Trophoblast cell (in vitro differentiated cells and primary cell): ENCODE data around the gene CDCA7.

Experiments used
- DNase-seq, 2 donors: peaks; one replicate each; pipeline ENCODE4 v3.0.0-alpha.2; 2016
- H2AFZ ChIP-seq: 2 replicates; pipeline ENCODE4 v1.6.1; 2013; ENCODE audit warnings: low read length, moderate library complexity, mild to moderate bottlenecking; ENCODE audit not compliant: insufficient read depth, poor library complexity
- H2AK5ac ChIP-seq: 2 replicates; pipeline ENCODE4 v1.6.1; 2013; ENCODE audit warnings: mild to moderate bottlenecking, low read length
- H2BK120ac ChIP-seq: 2 replicates; pipeline ENCODE4 v1.6.1; 2013; ENCODE audit warnings: low read length, mild to moderate bottlenecking, moderate library complexity; ENCODE audit not compliant: insufficient read depth, poor library complexity
- H2BK12ac ChIP-seq: 2 replicates; pipeline ENCODE4 v1.6.1; 2013; ENCODE audit warnings: mild to moderate bottlenecking, low read length, moderate library complexity
- H2BK5ac ChIP-seq: 2 replicates; pipeline ENCODE4 v1.6.1; 2013; ENCODE audit warnings: low read length, low read depth, moderate library complexity, mild to moderate bottlenecking; ENCODE audit not compliant: poor library complexity
- H3K14ac ChIP-seq: 2 replicates; pipeline ENCODE4 v1.6.1; 2013; ENCODE audit warnings: mild to moderate bottlenecking, low read length
- H3K18ac ChIP-seq: 2 replicates; pipeline ENCODE4 v1.6.1; 2013; ENCODE audit warnings: mild to moderate bottlenecking, low read length
- H3K23ac ChIP-seq: 2 replicates; pipeline ENCODE4 v1.6.1; 2013; ENCODE audit warnings: low read length
- H3K27ac ChIP-seq: 2 replicates; pipeline ENCODE4 v1.5.1; 2013; ENCODE audit warnings: low read depth, mild to moderate bottlenecking, inconsistent platforms, low read length, moderate library complexity
- H3K27me3 ChIP-seq: 2 replicates; pipeline ENCODE4 v1.6.1; 2013; ENCODE audit warnings: inconsistent platforms, mild to moderate bottlenecking, low read length, moderate library complexity; ENCODE audit not compliant: insufficient read depth
- H3K36me3 ChIP-seq, 2 experiments: 1 replicate in 1 of 2; 2 replicates in 1 of 2; pipeline ENCODE4 v1.6.1; 2013; ENCODE audit warnings: low read length in 2 of 2, mild to moderate bottlenecking in 2 of 2, moderate library complexity in 1 of 2; ENCODE audit not compliant: insufficient read depth in 2 of 2, control insufficient read depth in 1 of 2
- H3K4ac ChIP-seq: 2 replicates; pipeline ENCODE4 v1.6.1; 2013; ENCODE audit warnings: low read depth, mild to moderate bottlenecking, low read length, moderate library complexity
- H3K4me1 ChIP-seq, 2 experiments: 1 replicate in 1 of 2; 2 replicates in 1 of 2; pipeline ENCODE4 v1.6.1; 2013; ENCODE audit warnings: low read length in 2 of 2, mild to moderate bottlenecking in 2 of 2, moderate library complexity in 1 of 2; ENCODE audit not compliant: insufficient read depth in 2 of 2, control insufficient read depth in 1 of 2
- H3K4me2 ChIP-seq: 2 replicates; pipeline ENCODE4 v1.6.1; 2013; ENCODE audit warnings: inconsistent platforms, mild to moderate bottlenecking, low read length, moderate library complexity
- H3K4me3 ChIP-seq: 2 replicates; pipeline ENCODE4 v1.5.1; 2013; ENCODE audit warnings: mild to moderate bottlenecking, low read depth, low read length, inconsistent platforms
- H3K79me1 ChIP-seq: one replicate; pipeline ENCODE4 v1.6.1; 2013; ENCODE audit warnings: low read length
- H3K79me2 ChIP-seq: 2 replicates; pipeline ENCODE4 v1.6.1; 2013; ENCODE audit warnings: low read length, mild to moderate bottlenecking; ENCODE audit not compliant: control insufficient read depth, insufficient read depth, poor library complexity
- H3K9ac ChIP-seq: 2 replicates; pipeline ENCODE4 v1.6.1; 2013; ENCODE audit warnings: mild to moderate bottlenecking, low read length
- H3K9me3 ChIP-seq: 2 replicates; pipeline ENCODE4 v1.6.1; 2013; ENCODE audit warnings: low read depth, mild to moderate bottlenecking, control low read depth, inconsistent platforms, low read length; ENCODE audit not compliant: insufficient read depth
- H4K12ac ChIP-seq: 2 replicates; pipeline ENCODE4 v1.6.1; 2013; ENCODE audit warnings: low read depth, mild to moderate bottlenecking, low read length, moderate library complexity
- H4K8ac ChIP-seq: 2 replicates; pipeline ENCODE4 v1.6.1; 2013; ENCODE audit warnings: low read depth, mild to moderate bottlenecking, low read length, moderate library complexity
- H4K91ac ChIP-seq: one replicate; pipeline ENCODE4 v1.6.1; 2013; ENCODE audit warnings: low read depth, mild to moderate bottlenecking, low read length, moderate library complexity
- WGBS: extraction: QIAGEN DNeasy Blood & Tissue Kit; methylation state at CpG from one replicate; pipeline ENCODE4 v1.1.7; 2013; ENCODE audit warnings: missing lambda C conversion rate; ENCODE audit not compliant: insufficient read length, insufficient coverage; ENCODE audit errors: extremely low coverage; 5-methylcytosine and 5-hydroxymethylcytosine counted together

The CDCA7 gene

GRCh38 chr2:173347305-173348168 lies 7.1 kb upstream of the CDCA7 start:
- no peaks in the 10 kb centered on the region for H3K27me3 ChIP-seq
- no peak overlapping the region for H3K9ac ChIP-seq
- H3K79me1 ChIP-seq = no peaks in the 10 kb centered on the region
- H3K9me3 ChIP-seq = peaks cover 3% of the 10 kb centered on the region
- no peak overlapping the region for H4K91ac ChIP-seq
- H3K36me3 ChIP-seq = no peaks in the 10 kb centered on the region
- H3K4me3 ChIP-seq = no peak overlapping the region
- no peak overlapping the region for H2BK12ac ChIP-seq
- no peak overlapping the region for H4K12ac ChIP-seq
- WGBS = no CpG with 5 or more reads among the region's 8 CpGs
- DNase-seq = no peak
- no peak overlapping the region for H3K14ac ChIP-seq
- no peak overlapping the region for H3K4ac ChIP-seq
- H3K27ac ChIP-seq = no peak overlapping the region
- no peak overlapping the region for H3K4me2 ChIP-seq
- H2AFZ ChIP-seq = no peak overlapping the region
- no peak overlapping the region for H2BK5ac ChIP-seq
- H3K23ac ChIP-seq = no peak overlapping the region
- H2AK5ac ChIP-seq = no peak overlapping the region
- no peaks in the 10 kb centered on the region for H3K79me2 ChIP-seq
- H3K18ac ChIP-seq = no peak overlapping the region
- H2BK120ac ChIP-seq = no peak overlapping the region
- no peak overlapping the region for H4K8ac ChIP-seq
- H3K4me1 ChIP-seq = no peaks in the 10 kb centered on the region

GRCh38 chr2:173349287-173349686 lies 5.4 kb upstream of the CDCA7 start:
- no peak for DNase-seq

GRCh38 chr2:173350383-173350782 lies 4.3 kb upstream of the CDCA7 start:
- H3K4me3 ChIP-seq = no peak overlapping the region
- H3K9me3 ChIP-seq = peaks cover 3% of the 10 kb centered on the region
- no peak overlapping the region for H3K4me2 ChIP-seq
- peaks cover 6% of the 10 kb centered on the region for H3K79me2 ChIP-seq
- DNase-seq = no peak
- H4K91ac ChIP-seq = no peak overlapping the region
- H3K27ac ChIP-seq = no peak overlapping the region
- H2AK5ac ChIP-seq = no peak overlapping the region
- no peak overlapping the region for H2BK5ac ChIP-seq
- H2AFZ ChIP-seq = no peak overlapping the region
- H3K79me1 ChIP-seq = peaks cover 12% of the 10 kb centered on the region
- no peaks in the 10 kb centered on the region for H3K27me3 ChIP-seq
- no peaks in the 10 kb centered on the region for H3K36me3 ChIP-seq
- peaks cover 0 to 1% of the 10 kb centered on the region in 2 experiments for H3K4me1 ChIP-seq
- no peak overlapping the region for H2BK120ac ChIP-seq
- no peak overlapping the region for H3K14ac ChIP-seq
- H4K12ac ChIP-seq = no peak overlapping the region
- H3K4ac ChIP-seq = no peak overlapping the region
- H4K8ac ChIP-seq = no peak overlapping the region
- H3K18ac ChIP-seq = no peak overlapping the region
- no peak overlapping the region for H3K23ac ChIP-seq
- WGBS = no CpG with 5 or more reads among the region's 2 CpGs
- H3K9ac ChIP-seq = no peak overlapping the region
- H2BK12ac ChIP-seq = no peak overlapping the region

More at GRCh38 chr2:173349287-173349686, 5.4 kb upstream of the CDCA7 start:
- Histone ChIP-seq H4K8ac (no peak overlapping the region), H2AK5ac (no peak overlapping the region), H2AFZ (no peak overlapping the region), H3K4ac (no peak overlapping the region), H3K14ac (no peak overlapping the region), H3K27me3 (no peaks in the 10 kb centered on the region), H3K9ac (no peak overlapping the region), H3K79me2 (no peaks in the 10 kb centered on the region), H3K36me3 (no peaks in the 10 kb centered on the region), H3K79me1 (peaks cover 2% of the 10 kb centered on the region), H2BK5ac (no peak overlapping the region), H3K23ac (no peak overlapping the region), H3K4me1 (peaks cover 0 to 1% of the 10 kb centered on the region in 2 experiments), H3K4me3 (no peak overlapping the region), H3K4me2 (no peak overlapping the region), H3K9me3 (peaks cover 3% of the 10 kb centered on the region), H4K91ac (no peak overlapping the region), H3K27ac (no peak overlapping the region), H4K12ac (no peak overlapping the region), H3K18ac (no peak overlapping the region), H2BK12ac (no peak overlapping the region), H2BK120ac (no peak overlapping the region)
- WGBS = no CpG with 5 or more reads among the region's 2 CpGs

GRCh38 chr2:173351879-173352278 lies 2.8 kb upstream of the CDCA7 start:
- Histone ChIP-seq H2AK5ac (no peak overlapping the region), H3K4ac (no peak overlapping the region), H4K91ac (no peak overlapping the region), H3K27ac (no peak overlapping the region), H3K23ac (no peak overlapping the region), H3K9me3 (no peaks in the 10 kb centered on the region), H3K4me2 (no peak overlapping the region), H2BK120ac (no peak overlapping the region), H3K14ac (no peak overlapping the region), H3K4me3 (no peak overlapping the region), H3K4me1 (peaks cover 4 to 10% of the 10 kb centered on the region in 2 experiments), H3K79me2 (peaks cover 10% of the 10 kb centered on the region), H3K36me3 (no peaks in the 10 kb centered on the region), H2AFZ (no peak overlapping the region), H4K12ac (no peak overlapping the region), H4K8ac (no peak overlapping the region), H2BK12ac (no peak overlapping the region), H3K9ac (no peak overlapping the region), H3K27me3 (no peaks in the 10 kb centered on the region), H3K18ac (no peak overlapping the region), H3K79me1 (peaks cover 12% of the 10 kb centered on the region), H2BK5ac (no peak overlapping the region)
- no CpG with 5 or more reads among the region's 4 CpGs for WGBS
- no peak for DNase-seq
